SK-N-SH treated with all-trans-retinoic acid at 6 μM for 48 hours (cell line): ENCODE data around the gene UAP1L1.
"Not testable (repeated sequence)": the region's sequence is repeated elsewhere in the genome, so short reads cannot be mapped to it uniquely, and the experiment has no call there.

Source experiments
- ATAC-seq: fragments of 200-7000 bp; cut with Tn5 transposase; 3 replicates; pipeline ENCODE4 v1.9.1; 2020; ENCODE audit warnings: mild to moderate bottlenecking, moderate library complexity
- ARNTL ChIP-seq: fragments of 450-650 bp; formaldehyde crosslinking; IDR thresholded peaks from 2 replicates; pipeline ENCODE4 v1.5.0; 2020; ENCODE audit warnings: low read depth, mild to moderate bottlenecking, moderate library complexity, borderline replicate concordance
- BACH2 ChIP-seq: fragments of 250-450 bp; sonication (Bioruptor Pico); IDR thresholded peaks from 2 replicates; pipeline ENCODE4 v1.9.0; 2021; ENCODE audit warnings: mild to moderate bottlenecking, borderline replicate concordance
- CSDC2 ChIP-seq: fragments of 250-450 bp; sonication (Bioruptor Pico); IDR thresholded peaks from 2 replicates; pipeline ENCODE4 v1.5.0; 2020; ENCODE audit warnings: mild to moderate bottlenecking, moderate library complexity
- ESRRG ChIP-seq: fragments of 250-450 bp; sonication (Bioruptor Pico); IDR thresholded peaks from 2 replicates; pipeline ENCODE4 v1.6.1; 2021; ENCODE audit warnings: mild to moderate bottlenecking
- GLIS3 ChIP-seq: fragments of 250-450 bp; sonication (Bioruptor Pico); IDR thresholded peaks from 2 replicates; pipeline ENCODE4 v1.5.0; 2020; ENCODE audit warnings: mild to moderate bottlenecking, moderate library complexity
- OSR1 ChIP-seq: fragments of 250-450 bp; sonication (Bioruptor Pico); IDR thresholded peaks from 2 replicates; pipeline ENCODE4 v1.8.0; 2022; ENCODE audit warnings: moderate library complexity, mild to moderate bottlenecking, inconsistent platforms
- PPARA ChIP-seq: fragments of 250-450 bp; sonication (Bioruptor Pico); IDR thresholded peaks from 2 replicates; pipeline ENCODE4 v1.5.0; 2020; ENCODE audit warnings: mild to moderate bottlenecking, borderline replicate concordance
- RARB ChIP-seq: fragments of 250-450 bp; sonication (Bioruptor Pico); IDR thresholded peaks from 2 replicates; pipeline ENCODE4 v1.8.0; 2021; ENCODE audit warnings: mild to moderate bottlenecking, moderate library complexity
- SNAI2 ChIP-seq: fragments of 250-450 bp; sonication (Bioruptor Pico); IDR thresholded peaks from 2 replicates; pipeline ENCODE4 v1.5.0; 2020; ENCODE audit warnings: mild to moderate bottlenecking, moderate library complexity
- TCF4 ChIP-seq: fragments of 250-450 bp; sonication (Bioruptor Pico); IDR thresholded peaks from 2 replicates; pipeline ENCODE4 v1.8.0; 2021; ENCODE audit warnings: mild to moderate bottlenecking, moderate library complexity, borderline replicate concordance
- ZC3H10 ChIP-seq: fragments of 250-450 bp; sonication (Bioruptor Pico); IDR thresholded peaks from 2 replicates; pipeline ENCODE4 v1.5.1; 2021; ENCODE audit warnings: mild to moderate bottlenecking, moderate library complexity
- ZFP3 ChIP-seq: fragments of 250-450 bp; sonication (Bioruptor Pico); IDR thresholded peaks from 2 replicates; pipeline ENCODE4 v1.5.0; 2020; ENCODE audit warnings: mild to moderate bottlenecking, moderate library complexity
- ZFP30 ChIP-seq: fragments of 450-650 bp; formaldehyde crosslinking; IDR thresholded peaks from 2 replicates; pipeline ENCODE4 v1.5.0; 2022; ENCODE audit warnings: mild to moderate bottlenecking, moderate library complexity
- ZNF70 ChIP-seq: fragments of 450-650 bp; formaldehyde crosslinking; IDR thresholded peaks from 2 replicates; pipeline ENCODE4 v1.5.0; 2020; ENCODE audit warnings: mild to moderate bottlenecking, moderate library complexity
- ZNF8 ChIP-seq: fragments of 450-650 bp; formaldehyde crosslinking; IDR thresholded peaks from 2 replicates; pipeline ENCODE4 v1.5.0; 2020; ENCODE audit warnings: mild to moderate bottlenecking, moderate library complexity
- TF ChIP-seq, protein P1 (sequence below): fragments of 250-450 bp; sonication (Bioruptor Pico); IDR thresholded peaks from 2 replicates; pipeline ENCODE4 v1.5.1; 2020; ENCODE audit warnings: low read depth, mild to moderate bottlenecking, moderate library complexity
- TF ChIP-seq, protein P2 (sequence below): fragments of 250-450 bp; sonication (Bioruptor Pico); IDR thresholded peaks from 2 replicates; pipeline ENCODE4 v1.8.0; 2020; ENCODE audit warnings: mild to moderate bottlenecking, moderate library complexity, borderline replicate concordance
- TF ChIP-seq, protein P3 (sequence below): fragments of 250-450 bp; sonication (Bioruptor Pico); IDR thresholded peaks from 2 replicates; pipeline ENCODE4 v1.5.1; 2021; ENCODE audit warnings: mild to moderate bottlenecking, moderate library complexity
- TF ChIP-seq, protein P4 (sequence below): fragments of 250-450 bp; sonication (Bioruptor Pico); IDR thresholded peaks from 2 replicates; pipeline ENCODE4 v1.5.0; 2020; ENCODE audit warnings: mild to moderate bottlenecking, moderate library complexity

Gene UAP1L1

DNA sequence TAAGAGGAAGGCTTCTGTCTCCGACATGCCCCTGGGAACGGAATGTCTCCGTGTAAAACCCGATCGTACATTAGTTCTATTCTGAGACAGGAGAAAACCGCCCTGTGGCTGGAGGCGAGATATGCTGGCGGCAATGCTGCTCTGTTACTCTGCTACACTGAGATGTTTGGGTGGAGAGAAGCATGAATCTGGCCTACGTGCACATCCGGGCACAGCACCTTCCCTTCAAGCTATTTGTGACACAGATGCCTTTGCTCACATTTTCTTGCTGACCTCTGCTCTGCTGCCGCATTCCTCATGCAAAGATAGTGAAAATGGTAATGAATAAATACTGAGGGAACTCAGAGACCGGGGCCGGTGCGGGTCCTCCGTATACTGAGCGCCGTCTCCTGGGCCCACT lies 39.4 kb downstream of the UAP1L1 start (continued):
- TF ChIP-seq TCF4 (no peak), ZC3H10 (CRISPR knock-in tag) (no peak), CSDC2 (CRISPR knock-in tag) (no peak), PPARA (CRISPR knock-in tag) (no peak), GLIS3 (CRISPR knock-in tag) (no peak), ZFP3 (CRISPR knock-in tag) (no peak), RARB (no peak), BACH2 (CRISPR knock-in tag) (no peak), ESRRG (no peak)
- TF ChIP-seq, all 23 proteins: peak for 0

DNA sequence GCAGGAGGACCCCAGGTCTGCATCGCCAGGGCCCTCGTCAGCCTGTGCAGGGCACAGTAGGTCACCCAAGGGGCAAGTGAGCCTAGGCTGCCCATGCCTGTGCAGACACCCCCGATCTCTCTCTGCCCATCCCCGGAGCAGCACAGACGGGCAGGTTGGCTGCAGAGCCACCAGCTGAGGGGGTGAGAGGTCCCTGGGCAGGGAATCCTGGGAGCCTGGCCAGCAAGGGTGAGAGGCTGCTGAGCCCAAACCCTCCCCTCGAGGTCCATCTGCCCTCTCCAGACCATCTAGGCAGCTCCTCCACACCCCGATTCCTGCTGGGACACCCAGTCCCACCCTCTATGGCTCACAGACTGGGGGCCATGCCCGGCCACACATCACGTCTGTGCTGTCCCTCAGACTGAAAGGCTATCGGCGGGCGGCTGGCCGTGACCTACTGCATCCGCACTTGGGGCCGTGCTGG lies 40.0 kb downstream of the UAP1L1 start:
- no peak for TF ChIP-seq OSR1 (CRISPR knock-in tag)
- TF ChIP-seq, protein P1, sequence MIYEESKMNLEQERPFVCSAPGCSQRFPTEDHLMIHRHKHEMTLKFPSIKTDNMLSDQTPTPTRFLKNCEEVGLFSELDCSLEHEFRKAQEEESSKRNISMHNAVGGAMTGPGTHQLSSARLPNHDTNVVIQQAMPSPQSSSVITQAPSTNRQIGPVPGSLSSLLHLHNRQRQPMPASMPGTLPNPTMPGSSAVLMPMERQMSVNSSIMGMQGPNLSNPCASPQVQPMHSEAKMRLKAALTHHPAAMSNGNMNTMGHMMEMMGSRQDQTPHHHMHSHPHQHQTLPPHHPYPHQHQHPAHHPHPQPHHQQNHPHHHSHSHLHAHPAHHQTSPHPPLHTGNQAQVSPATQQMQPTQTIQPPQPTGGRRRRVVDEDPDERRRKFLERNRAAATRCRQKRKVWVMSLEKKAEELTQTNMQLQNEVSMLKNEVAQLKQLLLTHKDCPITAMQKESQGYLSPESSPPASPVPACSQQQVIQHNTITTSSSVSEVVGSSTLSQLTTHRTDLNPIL (CRISPR knock-in tag): no peak
- TF ChIP-seq ARNTL (CRISPR knock-in tag): no peak
- no peak for TF ChIP-seq RARB
- no peak for TF ChIP-seq PPARA (CRISPR knock-in tag)
- no peak for TF ChIP-seq ZFP30 (CRISPR knock-in tag)
- TF ChIP-seq GLIS3 (CRISPR knock-in tag): no peak
- TF ChIP-seq ZC3H10 (CRISPR knock-in tag): no peak
- TF ChIP-seq, protein P2, sequence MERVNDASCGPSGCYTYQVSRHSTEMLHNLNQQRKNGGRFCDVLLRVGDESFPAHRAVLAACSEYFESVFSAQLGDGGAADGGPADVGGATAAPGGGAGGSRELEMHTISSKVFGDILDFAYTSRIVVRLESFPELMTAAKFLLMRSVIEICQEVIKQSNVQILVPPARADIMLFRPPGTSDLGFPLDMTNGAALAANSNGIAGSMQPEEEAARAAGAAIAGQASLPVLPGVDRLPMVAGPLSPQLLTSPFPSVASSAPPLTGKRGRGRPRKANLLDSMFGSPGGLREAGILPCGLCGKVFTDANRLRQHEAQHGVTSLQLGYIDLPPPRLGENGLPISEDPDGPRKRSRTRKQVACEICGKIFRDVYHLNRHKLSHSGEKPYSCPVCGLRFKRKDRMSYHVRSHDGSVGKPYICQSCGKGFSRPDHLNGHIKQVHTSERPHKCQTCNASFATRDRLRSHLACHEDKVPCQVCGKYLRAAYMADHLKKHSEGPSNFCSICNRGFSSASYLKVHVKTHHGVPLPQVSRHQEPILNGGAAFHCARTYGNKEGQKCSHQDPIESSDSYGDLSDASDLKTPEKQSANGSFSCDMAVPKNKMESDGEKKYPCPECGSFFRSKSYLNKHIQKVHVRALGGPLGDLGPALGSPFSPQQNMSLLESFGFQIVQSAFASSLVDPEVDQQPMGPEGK (CRISPR knock-in tag): no peak
- TF ChIP-seq ZNF8 (CRISPR knock-in tag): no peak
- TF ChIP-seq ZNF70 (CRISPR knock-in tag): no peak
- no peak for TF ChIP-seq ESRRG
- TF ChIP-seq BACH2 (CRISPR knock-in tag): no peak
- TF ChIP-seq SNAI2 (CRISPR knock-in tag): no peak
- no peak for TF ChIP-seq CSDC2 (CRISPR knock-in tag)
- TF ChIP-seq, protein P3, sequence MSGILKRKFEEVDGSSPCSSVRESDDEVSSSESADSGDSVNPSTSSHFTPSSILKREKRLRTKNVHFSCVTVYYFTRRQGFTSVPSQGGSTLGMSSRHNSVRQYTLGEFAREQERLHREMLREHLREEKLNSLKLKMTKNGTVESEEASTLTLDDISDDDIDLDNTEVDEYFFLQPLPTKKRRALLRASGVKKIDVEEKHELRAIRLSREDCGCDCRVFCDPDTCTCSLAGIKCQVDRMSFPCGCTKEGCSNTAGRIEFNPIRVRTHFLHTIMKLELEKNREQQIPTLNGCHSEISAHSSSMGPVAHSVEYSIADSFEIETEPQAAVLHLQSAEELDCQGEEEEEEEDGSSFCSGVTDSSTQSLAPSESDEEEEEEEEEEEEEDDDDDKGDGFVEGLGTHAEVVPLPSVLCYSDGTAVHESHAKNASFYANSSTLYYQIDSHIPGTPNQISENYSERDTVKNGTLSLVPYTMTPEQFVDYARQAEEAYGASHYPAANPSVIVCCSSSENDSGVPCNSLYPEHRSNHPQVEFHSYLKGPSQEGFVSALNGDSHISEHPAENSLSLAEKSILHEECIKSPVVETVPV (CRISPR knock-in tag): no peak
- ATAC-seq: no peak

DNA sequence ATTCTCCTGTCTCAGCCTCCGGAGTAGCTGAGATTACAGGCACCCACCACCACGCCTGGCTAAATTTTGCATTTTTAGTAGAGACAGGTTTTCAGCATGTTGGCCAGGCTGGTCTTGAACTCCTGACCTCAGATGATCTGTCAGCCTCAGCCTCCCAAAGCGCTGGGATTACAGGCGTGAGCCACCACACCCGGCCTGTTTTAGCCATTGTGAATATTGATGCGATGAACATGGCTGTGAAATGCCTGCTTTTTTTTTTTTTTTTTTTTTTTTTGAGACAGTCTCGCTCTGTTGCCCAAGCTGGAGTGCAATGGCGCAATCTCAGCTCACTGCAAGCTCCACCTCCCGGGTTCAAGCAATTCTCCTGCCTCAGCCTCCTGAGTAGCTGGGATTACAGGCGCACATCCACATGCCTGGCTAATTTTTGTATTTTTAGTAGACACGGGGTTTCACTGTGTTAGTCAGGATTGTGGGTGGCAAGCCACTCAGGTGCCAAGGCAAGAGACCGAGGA lies 40.8 kb downstream of the UAP1L1 start:
- not testable (repeated sequence) for ATAC-seq

DNA sequence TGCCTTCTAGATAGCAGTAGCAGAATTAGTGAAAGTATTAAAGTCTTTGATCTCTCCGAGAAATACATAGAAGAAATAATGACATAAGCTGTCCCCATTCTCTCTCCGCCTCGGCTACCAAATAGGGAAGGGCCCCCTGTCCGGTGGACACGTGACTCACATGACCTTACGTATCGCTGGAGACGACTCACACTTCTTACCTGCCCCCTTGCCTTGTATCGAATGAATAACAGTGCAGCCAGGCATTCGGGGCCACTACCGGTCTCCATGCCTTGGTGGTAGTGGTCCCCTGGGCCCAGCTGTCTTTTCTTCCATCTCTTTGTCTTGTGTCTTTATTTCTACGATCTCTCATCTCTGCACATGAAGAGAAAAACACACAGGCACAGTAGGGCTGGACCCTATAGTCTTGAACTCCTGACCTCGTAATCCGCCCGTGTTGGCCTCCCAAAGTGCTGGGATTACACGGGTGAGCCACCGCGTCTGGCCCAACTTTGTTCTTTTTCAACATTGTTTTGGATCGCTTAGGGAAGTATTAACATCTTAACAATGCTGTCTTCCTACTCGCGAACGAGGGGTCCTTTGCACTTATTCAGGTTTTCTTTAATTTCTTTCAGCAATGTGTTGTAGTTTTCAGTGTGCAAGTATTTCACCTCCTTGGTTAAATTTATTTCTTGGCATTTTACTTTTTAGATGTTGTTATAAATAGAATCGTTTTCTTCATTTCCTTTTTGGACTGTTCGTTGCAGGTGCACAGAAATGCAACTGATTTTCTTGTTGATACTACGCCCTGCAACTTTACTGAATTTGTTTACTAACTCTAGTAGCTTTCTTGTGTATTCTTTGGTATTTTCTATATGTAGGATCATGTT lies 44.8 kb downstream of the UAP1L1 start:
- not testable (repeated sequence) for ATAC-seq

DNA sequence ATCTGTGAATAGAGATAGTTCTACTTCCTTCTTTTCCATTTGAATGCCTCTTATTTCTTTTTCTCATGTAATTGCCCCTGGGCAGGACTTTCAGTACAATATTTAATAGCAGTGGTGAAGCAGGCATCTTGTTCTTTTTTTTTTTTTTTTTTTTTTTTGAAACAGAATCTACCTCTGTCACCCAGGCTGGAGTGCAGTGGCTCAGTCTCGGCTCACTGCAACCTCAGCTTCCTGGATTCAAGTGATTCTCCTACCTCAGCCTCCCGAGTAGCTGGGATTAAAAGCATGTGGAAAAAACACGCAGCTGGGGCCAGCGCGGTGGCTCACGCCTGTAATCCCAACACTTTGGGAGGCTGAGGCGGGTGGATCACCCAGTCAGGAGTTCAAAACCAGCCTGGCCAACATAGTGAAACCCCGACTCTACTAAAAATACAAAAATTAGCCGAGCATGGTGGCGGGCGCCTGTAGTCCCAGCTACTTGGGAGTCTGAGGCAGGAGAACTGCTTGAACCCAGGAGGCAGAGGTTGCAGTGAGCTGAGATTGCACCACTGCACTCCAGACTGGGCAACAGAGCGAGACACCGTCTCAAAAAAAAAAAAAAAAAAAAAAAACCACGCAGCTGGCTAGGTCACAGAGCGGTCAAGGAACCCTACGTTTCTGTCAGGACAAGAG lies 45.6 kb downstream of the UAP1L1 start:
- ATAC-seq: not testable (repeated sequence)

DNA sequence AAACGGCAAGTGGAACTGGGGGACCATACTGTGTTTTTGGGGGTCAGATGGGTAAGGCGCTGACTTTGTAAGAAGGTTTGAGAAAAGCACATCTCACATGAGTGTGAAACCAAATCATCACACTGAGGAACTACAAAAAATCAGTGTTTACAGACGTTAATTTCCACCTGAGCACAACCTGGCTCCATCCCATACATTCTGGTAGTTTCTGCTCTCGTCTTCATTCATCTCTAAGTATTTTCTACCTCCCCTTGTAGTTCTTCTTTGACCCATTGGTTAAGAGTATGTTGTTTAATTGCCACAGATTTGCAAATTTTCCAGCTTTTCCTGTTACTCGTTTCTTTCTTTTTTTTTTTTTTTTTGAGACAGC lies 46.1 kb downstream of the UAP1L1 start:
- no peak for ATAC-seq
- TF ChIP-seq, protein P1 (CRISPR knock-in tag): no peak
- TF ChIP-seq ESRRG (no peak), CSDC2 (CRISPR knock-in tag) (no peak), GLIS3 (CRISPR knock-in tag) (no peak)
- TF ChIP-seq, protein P4, sequence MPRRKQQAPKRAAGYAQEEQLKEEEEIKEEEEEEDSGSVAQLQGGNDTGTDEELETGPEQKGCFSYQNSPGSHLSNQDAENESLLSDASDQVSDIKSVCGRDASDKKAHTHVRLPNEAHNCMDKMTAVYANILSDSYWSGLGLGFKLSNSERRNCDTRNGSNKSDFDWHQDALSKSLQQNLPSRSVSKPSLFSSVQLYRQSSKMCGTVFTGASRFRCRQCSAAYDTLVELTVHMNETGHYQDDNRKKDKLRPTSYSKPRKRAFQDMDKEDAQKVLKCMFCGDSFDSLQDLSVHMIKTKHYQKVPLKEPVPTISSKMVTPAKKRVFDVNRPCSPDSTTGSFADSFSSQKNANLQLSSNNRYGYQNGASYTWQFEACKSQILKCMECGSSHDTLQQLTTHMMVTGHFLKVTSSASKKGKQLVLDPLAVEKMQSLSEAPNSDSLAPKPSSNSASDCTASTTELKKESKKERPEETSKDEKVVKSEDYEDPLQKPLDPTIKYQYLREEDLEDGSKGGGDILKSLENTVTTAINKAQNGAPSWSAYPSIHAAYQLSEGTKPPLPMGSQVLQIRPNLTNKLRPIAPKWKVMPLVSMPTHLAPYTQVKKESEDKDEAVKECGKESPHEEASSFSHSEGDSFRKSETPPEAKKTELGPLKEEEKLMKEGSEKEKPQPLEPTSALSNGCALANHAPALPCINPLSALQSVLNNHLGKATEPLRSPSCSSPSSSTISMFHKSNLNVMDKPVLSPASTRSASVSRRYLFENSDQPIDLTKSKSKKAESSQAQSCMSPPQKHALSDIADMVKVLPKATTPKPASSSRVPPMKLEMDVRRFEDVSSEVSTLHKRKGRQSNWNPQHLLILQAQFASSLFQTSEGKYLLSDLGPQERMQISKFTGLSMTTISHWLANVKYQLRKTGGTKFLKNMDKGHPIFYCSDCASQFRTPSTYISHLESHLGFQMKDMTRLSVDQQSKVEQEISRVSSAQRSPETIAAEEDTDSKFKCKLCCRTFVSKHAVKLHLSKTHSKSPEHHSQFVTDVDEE: no peak
- TF ChIP-seq, all 23 proteins: peak for 0

DNA sequence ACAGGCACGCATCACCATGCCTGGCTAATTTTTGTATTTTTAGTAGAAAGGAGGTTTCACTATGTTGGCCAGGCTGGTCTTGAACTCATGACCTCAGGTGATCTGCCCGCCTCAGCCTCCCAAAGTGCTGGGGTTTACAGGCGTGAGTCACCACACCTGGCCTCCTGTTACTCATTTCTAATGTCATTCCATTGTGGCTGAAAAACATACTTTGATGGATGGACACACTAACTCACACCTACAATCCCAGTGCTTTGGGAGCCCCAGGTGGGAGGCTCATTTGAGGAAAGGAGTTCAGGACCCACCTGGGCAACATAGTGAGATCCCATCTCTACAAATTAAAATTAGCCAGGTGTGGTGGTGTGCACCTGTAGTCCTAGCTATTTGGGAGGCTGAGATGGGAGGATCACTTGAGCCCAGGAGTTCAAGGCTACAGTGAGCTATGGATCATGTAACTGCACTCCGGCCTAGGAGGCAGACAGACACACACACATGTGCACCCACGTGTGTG lies 46.7 kb downstream of the UAP1L1 start:
- not testable (repeated sequence) for ATAC-seq
